SK-N-MC (cell line): Measurements from ENCODE around the gene CCDC137.

Source experiments
- DNase-seq: peaks from one replicate; pipeline ENCODE4 v3.0.0-alpha.2; 2011; ENCODE audit warnings: low read depth, low spot score
- H3K27ac ChIP-seq: fragments of 200-600 bp; sonication (generic); 2 replicates; pipeline ENCODE4 v1.5.1; 2016; ENCODE audit warnings: mixed run types
- H3K36me3 ChIP-seq: fragments of 200-600 bp; sonication (generic); 2 replicates; pipeline ENCODE4 v1.6.1; 2017; ENCODE audit warnings: antibody characterized with exemption, low read length, mixed read lengths; ENCODE audit not compliant: insufficient read depth
- H3K4me3 ChIP-seq: fragments of 200-600 bp; sonication (generic); 2 replicates; pipeline ENCODE4 v1.5.1; 2016
- H3K9ac ChIP-seq: fragments of 200-600 bp; sonication (generic); 2 replicates; pipeline ENCODE4 v1.8.0; 2017; ENCODE audit warnings: mixed run types, mixed read lengths; ENCODE audit not compliant: insufficient read length
- H3K9me3 ChIP-seq: fragments of 200-600 bp; sonication (generic); 2 replicates; pipeline ENCODE4 v1.6.1; 2017; ENCODE audit warnings: low read depth, mild to moderate bottlenecking, antibody characterized with exemption, low read length, moderate library complexity, mixed read lengths
- EZH2 ChIP-seq: fragments of 200-600 bp; sonication (generic); IDR thresholded peaks from one replicate; pipeline ENCODE4 v1.6.1; 2017; ENCODE audit warnings: antibody characterized with exemption
- FOXP2 ChIP-seq: optimal IDR thresholded peaks from 2 replicates; pipeline ENCODE3; 2011; ENCODE audit warnings: mild to moderate bottlenecking, moderate library complexity; ENCODE audit not compliant: insufficient read depth; ENCODE audit errors: extremely low read length, control extremely low read depth
- POLR2AphosphoS5 ChIP-seq: IDR thresholded peaks from 2 replicates; pipeline ENCODE4 v1.6.1; 2012; ENCODE audit warnings: mild to moderate bottlenecking, low read depth, low read length, borderline replicate concordance

Gene CCDC137

GRCh38 chr17:81706757-81707624 lies 40.5 kb downstream of the CCDC137 start:
- Histone ChIP-seq H3K9me3 (no peaks in the 10 kb centered on the region), H3K4me3 (no peak overlapping the region), H3K27ac (0 out of 2 replicates have a peak overlapping the region, but pooled peaks have one; percentile 9), H3K36me3 (peaks cover 39% of the 10 kb centered on the region), H3K9ac (no peak overlapping the region)
- TF ChIP-seq POLR2AphosphoS5 (no peak), EZH2 (no peak), FOXP2 (no peak)
- no peak for DNase-seq

GRCh38 chr17:81707725-81708646 lies 41.4 kb downstream of the CCDC137 start:
- H3K36me3 ChIP-seq, result peaks cover 39% of the 10 kb centered on the region
- 0 out of 2 replicates have a peak overlapping the region, but pooled peaks have one; percentile 31 for H3K27ac ChIP-seq

GRCh38 chr17:81708739-81709185 lies 42.2 kb downstream of the CCDC137 start:
- TF ChIP-seq EZH2 (no peak), FOXP2 (no peak), POLR2AphosphoS5 (peak; percentile 19; the same call in 1 of the 2 replicates)
- DNase-seq, result no peak
- Histone ChIP-seq H3K4me3 (no peak overlapping the region), H3K36me3 (peaks cover 39% of the 10 kb centered on the region), H3K27ac (peak overlapping the region; percentile 31; the same call in 1 of the 2 replicates), H3K9me3 (no peaks in the 10 kb centered on the region), H3K9ac (no peak overlapping the region)

More at GRCh38 chr17:81707725-81708646, 41.4 kb downstream of the CCDC137 start:
- Histone ChIP-seq H3K9me3 (no peaks in the 10 kb centered on the region), H3K4me3 (no peak overlapping the region), H3K9ac (no peak overlapping the region)
- TF ChIP-seq FOXP2, result no peak
- no peak for TF ChIP-seq POLR2AphosphoS5
- no peak for TF ChIP-seq EZH2
- DNase-seq, result no peak

- H3K9ac ChIP-seq, result no peak overlapping the region
- DNase-seq, result no peak
- TF ChIP-seq EZH2 (no peak), FOXP2 (no peak), POLR2AphosphoS5 (no peak; the same call in 1 of the 2 replicates)
- H3K36me3 ChIP-seq, result peaks cover 25% of the 10 kb centered on the region
- peak overlapping the region; percentile 89; the same call in 1 of the 2 replicates for H3K4me3 ChIP-seq
- no peaks in the 10 kb centered on the region for H3K9me3 ChIP-seq
- no peak overlapping the region for H3K27ac ChIP-seq
Measured at GRCh38 chr17:81710514-81711308, 44.2 kb downstream of the CCDC137 start.

- peaks cover 13% of the 10 kb centered on the region for H3K36me3 ChIP-seq
- peak within 1 kb of the TSS; percentile 90 for H3K9ac ChIP-seq
- TF ChIP-seq POLR2AphosphoS5 (peak; percentile 23; the same call in 1 of the 2 replicates), FOXP2 (no peak)
- peak within 1 kb of the TSS; percentile 80; the same call in 1 of the 2 replicates for H3K27ac ChIP-seq
- no peaks in the 10 kb centered on the region for H3K9me3 ChIP-seq
- peak within 1 kb of the TSS; percentile 89 for H3K4me3 ChIP-seq
- no peak for DNase-seq
Measured at GRCh38 chr17:81711814-81712467, 45.4 kb downstream of the CCDC137 start, which contains the start of gene SLC25A10. TSS of gene SLC25A10 (plus strand) at chr17:81712284. CDS start at chr17:81712427, 143 bp downstream.

- no peaks in the 10 kb centered on the region for H3K9me3 ChIP-seq
- no peak for DNase-seq
- no peak overlapping the region; the same call in 1 of the 2 replicates for H3K27ac ChIP-seq
- H3K9ac ChIP-seq, result peak overlapping the region; percentile 90
- peak overlapping the region; percentile 89 for H3K4me3 ChIP-seq
- H3K36me3 ChIP-seq, result peaks cover 7% of the 10 kb centered on the region; the same call in 1 of the 2 replicates
- TF ChIP-seq EZH2 (no peak), FOXP2 (no peak), POLR2AphosphoS5 (no peak; the same call in 1 of the 2 replicates)
Measured at GRCh38 chr17:81712468-81713003, 46.0 kb downstream of the CCDC137 start.
